H9 (cell line): ENCODE data around the gene TNPO2. TPM values are rescaled to one million over a fixed set of nuclear protein-coding genes. Genes with fewer than 3 reads are reported as not detected.

ENCODE experiments used
- DNase-seq: peaks from one replicate; pipeline ENCODE4 v3.0.0-alpha.2; 2017
- H2AFZ ChIP-seq: one replicate; pipeline ENCODE4 v1.6.1; 2013; ENCODE audit warnings: mild to moderate bottlenecking, low read length, control low read depth, moderate library complexity
- H2AK5ac ChIP-seq: 2 replicates; pipeline ENCODE4 v1.6.1; 2013; ENCODE audit warnings: low read length, control low read depth, mixed read lengths; ENCODE audit not compliant: insufficient read length
- H2BK120ac ChIP-seq: one replicate; pipeline ENCODE4 v1.6.1; 2013; ENCODE audit warnings: low read depth, mild to moderate bottlenecking, low read length, control low read depth, inconsistent platforms; ENCODE audit not compliant: poor library complexity, severe bottlenecking
- H2BK12ac ChIP-seq: 2 replicates; pipeline ENCODE4 v1.6.1; 2013; ENCODE audit warnings: low read length, control low read depth, mixed read lengths, low read depth; ENCODE audit not compliant: insufficient read length
- H2BK15ac ChIP-seq: 2 replicates; pipeline ENCODE4 v1.6.1; 2013; ENCODE audit warnings: low read depth, low read length, control low read depth
- H2BK20ac ChIP-seq: one replicate; pipeline ENCODE4 v1.6.1; 2013; ENCODE audit warnings: low read depth, mild to moderate bottlenecking, low read length, control low read depth, inconsistent platforms; ENCODE audit not compliant: poor library complexity, severe bottlenecking
- H2BK5ac ChIP-seq: 2 replicates; pipeline ENCODE4 v1.6.1; 2013; ENCODE audit warnings: low read length, control low read depth, mixed read lengths; ENCODE audit not compliant: insufficient read length
- H3K14ac ChIP-seq: 2 replicates; pipeline ENCODE4 v1.6.1; 2013; ENCODE audit warnings: low read length, control low read depth; ENCODE audit not compliant: insufficient read depth
- H3K18ac ChIP-seq: 2 replicates; pipeline ENCODE4 v1.6.1; 2013; ENCODE audit warnings: low read depth, mild to moderate bottlenecking, mixed read lengths, low read length, control low read depth; ENCODE audit not compliant: insufficient read length
- H3K23ac ChIP-seq: 2 replicates; pipeline ENCODE4 v1.6.1; 2013; ENCODE audit warnings: low read length, control low read depth, mixed read lengths, low read depth; ENCODE audit not compliant: insufficient read length
- H3K23me2 ChIP-seq: 2 replicates; pipeline ENCODE4 v1.6.1; 2013; ENCODE audit warnings: low read depth, mild to moderate bottlenecking, mixed read lengths, low read length, control low read depth; ENCODE audit not compliant: insufficient read length, poor library complexity, severe bottlenecking
- H3K27ac ChIP-seq: 2 replicates; pipeline ENCODE4 v1.5.1; 2013; ENCODE audit warnings: low read length, control low read depth, mixed read lengths, low read depth; ENCODE audit not compliant: insufficient read length
- H3K27me3 ChIP-seq: 2 replicates; pipeline ENCODE4 v1.6.1; 2013; ENCODE audit warnings: low read length, control low read depth, inconsistent platforms; ENCODE audit not compliant: insufficient read depth
- H3K4ac ChIP-seq: 2 replicates; pipeline ENCODE4 v1.6.1; 2013; ENCODE audit warnings: low read depth, mild to moderate bottlenecking, control low read depth, inconsistent platforms, low read length, moderate library complexity
- H3K4me1 ChIP-seq: 2 replicates; pipeline ENCODE4 v1.6.1; 2013; ENCODE audit warnings: low read length, control low read depth, inconsistent platforms; ENCODE audit not compliant: insufficient read depth
- H3K4me2 ChIP-seq: 2 replicates; pipeline ENCODE4 v1.6.1; 2013; ENCODE audit warnings: low read length, control low read depth, mixed read lengths; ENCODE audit not compliant: insufficient read length, insufficient read depth
- H3K56ac ChIP-seq: 2 replicates; pipeline ENCODE4 v1.6.1; 2013; ENCODE audit warnings: low read depth, mild to moderate bottlenecking, mixed read lengths, low read length, control low read depth; ENCODE audit not compliant: insufficient read length
- H3K79me1 ChIP-seq: 2 replicates; pipeline ENCODE4 v1.6.1; 2013; ENCODE audit warnings: low read depth, mild to moderate bottlenecking, moderate library complexity, low read length, control low read depth, inconsistent platforms; ENCODE audit not compliant: insufficient read depth, poor library complexity, severe bottlenecking
- H3K79me2 ChIP-seq: 2 replicates; pipeline ENCODE4 v1.6.1; 2013; ENCODE audit warnings: low read length, control low read depth, inconsistent platforms; ENCODE audit not compliant: insufficient read depth
- H3K9ac ChIP-seq: 2 replicates; pipeline ENCODE4 v1.6.1; 2013; ENCODE audit warnings: low read length, control low read depth, mixed read lengths; ENCODE audit not compliant: insufficient read length; ENCODE audit errors: extremely low read depth
- H3K9me3 ChIP-seq: one replicate; pipeline ENCODE4 v1.6.1; 2013; ENCODE audit warnings: low read depth, low read length, inconsistent platforms; ENCODE audit not compliant: control insufficient read depth
- H3T11ph ChIP-seq: one replicate; pipeline ENCODE4 v1.6.1; 2013; ENCODE audit warnings: mild to moderate bottlenecking, low read length, control low read depth, inconsistent platforms
- H4K20me1 ChIP-seq: one replicate; pipeline ENCODE4 v1.6.1; 2013; ENCODE audit not compliant: control insufficient read depth, insufficient read length, insufficient read depth
- H4K5ac ChIP-seq: 2 replicates; pipeline ENCODE4 v1.6.1; 2013; ENCODE audit warnings: low read depth, mild to moderate bottlenecking, mixed read lengths, low read length, control low read depth; ENCODE audit not compliant: insufficient read length
- H4K8ac ChIP-seq: replicated peaks from 2 replicates; pipeline ENCODE4 v1.6.1; 2013; ENCODE audit warnings: low read length, control low read depth, mixed read lengths, low read depth; ENCODE audit not compliant: insufficient read length
- H4K91ac ChIP-seq: 2 replicates; pipeline ENCODE4 v1.6.1; 2013; ENCODE audit warnings: low read depth, mild to moderate bottlenecking, moderate library complexity, mixed read lengths, low read length, control low read depth; ENCODE audit not compliant: insufficient read length
- H3K27ac Mint-ChIP-seq, 3 experiments: 2 replicates in 2 of 3; 3 replicates in 1 of 3; pipeline ENCODE4 v1.8.0; 2020 to 2021; ENCODE audit warnings: mixed read lengths in 3 of 3, mild to moderate bottlenecking in 1 of 3, moderate library complexity in 1 of 3
- H3K27me3 Mint-ChIP-seq: 2 replicates; pipeline ENCODE4 v1.8.0; 2021; ENCODE audit warnings: low read depth, mild to moderate bottlenecking, moderate library complexity, mixed read lengths
- H3K36me3 Mint-ChIP-seq, 3 experiments: 2 replicates in 2 of 3; 3 replicates in 1 of 3; pipeline ENCODE4 v1.8.0; 2020 to 2021; ENCODE audit warnings: low read depth in 3 of 3, mixed read lengths in 3 of 3; ENCODE audit not compliant: insufficient read depth in 1 of 3
- H3K4me1 Mint-ChIP-seq, 2 experiments: 2 replicates each; pipeline ENCODE4 v1.8.0; 2020; ENCODE audit warnings: mixed read lengths in 2 of 2
- H3K4me3 Mint-ChIP-seq, 2 experiments: 2 replicates in 1 of 2; 3 replicates in 1 of 2; pipeline ENCODE4 v1.8.0; 2020 to 2021; ENCODE audit warnings: mild to moderate bottlenecking in 2 of 2, mixed read lengths in 2 of 2, moderate library complexity in 1 of 2
- H3K9me3 Mint-ChIP-seq, 2 experiments: 2 replicates in 1 of 2; 3 replicates in 1 of 2; pipeline ENCODE4 v1.8.0; 2020; ENCODE audit warnings: mild to moderate bottlenecking in 2 of 2, mixed read lengths in 2 of 2, moderate library complexity in 1 of 2
- CTCF ChIP-seq: fragments of 200-600 bp; sonication (generic); conservative IDR thresholded peaks from 3 replicates; pipeline ENCODE4 v1.8.0; 2021; ENCODE audit warnings: antibody characterized with exemption, mild to moderate bottlenecking
- WGBS: extraction: QIAGEN DNeasy Blood & Tissue Kit; methylation state at CpG from one replicate; pipeline ENCODE4 v1.1.7; 2013; ENCODE audit warnings: missing lambda C conversion rate, low lambda C conversion rate, mixed read lengths; ENCODE audit not compliant: insufficient read length; ENCODE audit errors: extremely low coverage; 5-methylcytosine and 5-hydroxymethylcytosine counted together
- total RNA-seq: library from RNA; stranded (reverse); gene quantifications from 2 replicates; pipeline ENCODE4 v1.2.1, GENCODE V29; 2021

Gene TNPO2
- total RNA-seq, 1 experiment from 2014 or later = 159 TPM

GRCh38 chr19:12676384-12676792 is 47.3 kb downstream of the TNPO2 start:
- Histone ChIP-seq H3K4ac (no peak overlapping the region), H3T11ph (no peak overlapping the region), H3K4me2 (no peak overlapping the region), H3K14ac (no peak overlapping the region), H2BK12ac (no peak overlapping the region), H2BK20ac (no peak overlapping the region), H2BK5ac (no peak overlapping the region), H3K9me3 (no peaks in the 10 kb centered on the region), H3K4me1 (no peaks in the 10 kb centered on the region), H2AK5ac (no peak overlapping the region), H4K8ac (no peak overlapping the region), H3K9ac (no peak overlapping the region), H4K5ac (no peak overlapping the region), H3K23ac (no peak overlapping the region), H2BK15ac (no peak overlapping the region), H3K27ac (no peak overlapping the region), H4K91ac (no peak overlapping the region), H3K27me3 (no peaks in the 10 kb centered on the region), H4K20me1 (no peaks in the 10 kb centered on the region), H3K79me2 (no peaks in the 10 kb centered on the region), H2AFZ (no peak overlapping the region), H3K79me1 (no peaks in the 10 kb centered on the region), H2BK120ac (no peak overlapping the region), H3K18ac (no peak overlapping the region), H3K56ac (no peak overlapping the region), H3K23me2 (no peaks in the 10 kb centered on the region)
- H3K36me3 Mint-ChIP-seq = peaks cover 40 to 86% (median 73%) of the 10 kb centered on the region in 3 experiments
- H3K4me3 Mint-ChIP-seq = no peak overlapping the region
- H3K9me3 Mint-ChIP-seq = peaks cover 0 to 2% of the 10 kb centered on the region in 2 experiments; a peak in 1 of 5 replicates
- H3K27me3 Mint-ChIP-seq = no peaks in the 10 kb centered on the region
- no CpG with 5 or more reads among the region's 4 CpGs for WGBS
- peak; percentile 92 for DNase-seq
- TF ChIP-seq CTCF = peak; percentile 92
- H3K4me1 Mint-ChIP-seq = peaks cover 2 to 15% of the 10 kb centered on the region in 2 experiments; a peak in 3 of 4 replicates
- peak overlapping the region in 2 of 3 experiments; percentile 70 to 79; a peak in 4 of 7 replicates for H3K27ac Mint-ChIP-seq
